Natural killer cell (primary cell): Measurements from ENCODE around the gene JADE1. TPM values are rescaled to one million over a fixed set of nuclear protein-coding genes. Genes with fewer than 3 reads are reported as not detected.

ENCODE experiments used
- ATAC-seq, 3 donors: fragments of 150-1000 bp in 2 of 3; fragments of 200-7000 bp in 1 of 3; cut with Tn5 transposase; 1 replicate in 1 of 3; 2 replicates in 2 of 3; pipeline ENCODE4 v1.10.0; 2021; ENCODE audit warnings: mild to moderate bottlenecking in 2 of 3, moderate library complexity in 2 of 3
- DNase-seq, 2 donors: peaks; one replicate each; pipeline versions ENCODE4 v3.0.0 to v3.0.0-alpha.2; 2013 to 2021; ENCODE audit warnings: mixed read lengths in 1 of 2
- H3K27ac ChIP-seq: one replicate; pipeline ENCODE4 v1.5.1; 2013; ENCODE audit warnings: mild to moderate bottlenecking, low read length
- H3K27me3 ChIP-seq: one replicate; pipeline ENCODE4 v1.6.1; 2013; ENCODE audit warnings: low read length; ENCODE audit not compliant: control insufficient read depth, insufficient read depth
- H3K36me3 ChIP-seq: one replicate; pipeline ENCODE4 v1.6.1; 2013; ENCODE audit warnings: low read length; ENCODE audit not compliant: control insufficient read depth, insufficient read depth
- H3K4me1 ChIP-seq: one replicate; pipeline ENCODE4 v1.6.1; 2013; ENCODE audit warnings: low read length; ENCODE audit not compliant: control insufficient read depth, insufficient read depth
- H3K4me3 ChIP-seq: one replicate; pipeline ENCODE4 v1.5.1; 2013; ENCODE audit warnings: low read length
- H3K9me3 ChIP-seq: one replicate; pipeline ENCODE4 v1.6.1; 2013; ENCODE audit warnings: low read length; ENCODE audit not compliant: control insufficient read depth, insufficient read depth
- H3K27ac Mint-ChIP-seq, 2 donors: one replicate each; pipeline ENCODE4 v1.8.0; 2022; ENCODE audit warnings: mild to moderate bottlenecking in 2 of 2, mixed read lengths in 2 of 2, moderate library complexity in 1 of 2
- H3K27me3 Mint-ChIP-seq, 2 donors: one replicate each; pipeline ENCODE4 v1.8.0; 2022; ENCODE audit warnings: low read depth in 2 of 2, mixed read lengths in 2 of 2
- H3K36me3 Mint-ChIP-seq: one replicate; pipeline ENCODE4 v1.8.0; 2022; ENCODE audit warnings: mixed read lengths
- H3K4me1 Mint-ChIP-seq, 2 donors: one replicate each; pipeline ENCODE4 v1.8.0; 2022; ENCODE audit warnings: mixed read lengths in 2 of 2
- H3K4me3 Mint-ChIP-seq: one replicate; pipeline ENCODE4 v1.8.0; 2022; ENCODE audit warnings: mild to moderate bottlenecking, moderate library complexity, mixed read lengths
- H3K9me3 Mint-ChIP-seq, 2 donors: one replicate each; pipeline ENCODE4 v1.8.0; 2022; ENCODE audit warnings: mixed read lengths in 2 of 2
- CTCF ChIP-seq: fragments of 200-600 bp; IDR thresholded peaks from one replicate; pipeline ENCODE4 v1.8.0; 2022; ENCODE audit warnings: antibody characterized with exemption
- WGBS: methylation state at CpG from one replicate; pipeline ENCODE4 v1.1.7; 2013; ENCODE audit warnings: missing lambda C conversion rate; ENCODE audit not compliant: insufficient coverage; 5-methylcytosine and 5-hydroxymethylcytosine counted together
- intact Hi-C: fragments of 100-400 bp; cut with micrococcal nuclease; formaldehyde crosslinking; loops from one replicate; pipeline ENCODE4 v1.14.2; 2022
- total RNA-seq, 4 donors: library from RNA; stranded (reverse); fragments of 120-200 nt in 1 of 4; gene quantifications; one replicate each; pipeline versions ENCODE4 v1.2.3 to v1.2.4, GENCODE V29; 2013 to 2022

Gene JADE1
- total RNA-seq, 3 donors from 2014 or later (not counting 1 experiment from before 2014, with no cell fraction given), result 48.9 to 55.8 (median 52.7) TPM

GRCh38 chr4:128830906-128831503 lies 21.5 kb downstream of the JADE1 start:
- H3K36me3 Mint-ChIP-seq, result no peaks in the 10 kb centered on the region
- ATAC-seq (peak in 2 of 3 donors; percentile 61 to 72), DNase-seq (no peak)
- H3K4me1 Mint-ChIP-seq, result peaks cover 70 to 72% of the 10 kb centered on the region in 2 donors
- Histone ChIP-seq H3K4me3 (no peak overlapping the region), H3K4me1 (peaks cover 16% of the 10 kb centered on the region), H3K27me3 (no peaks in the 10 kb centered on the region), H3K9me3 (no peaks in the 10 kb centered on the region), H3K36me3 (peaks cover 25% of the 10 kb centered on the region), H3K27ac (no peak overlapping the region)
- no peaks in the 10 kb centered on the region for H3K9me3 Mint-ChIP-seq
- H3K27me3 Mint-ChIP-seq, result no peaks in the 10 kb centered on the region
- H3K4me3 Mint-ChIP-seq, result no peak overlapping the region
- intact Hi-C loops, result no loop called here
- WGBS, result 68% methylated on average over 2 of the region's 5 CpGs
- peak overlapping the region; percentile 47 to 80 for H3K27ac Mint-ChIP-seq
- TF ChIP-seq CTCF, result no peak

GRCh38 chr4:128831531-128832242 lies 22.2 kb downstream of the JADE1 start:
- DNase-seq (no peak), ATAC-seq (no peak)
- H3K36me3 Mint-ChIP-seq, result no peaks in the 10 kb centered on the region
- Histone ChIP-seq H3K36me3 (peaks cover 26% of the 10 kb centered on the region), H3K27me3 (no peaks in the 10 kb centered on the region), H3K9me3 (no peaks in the 10 kb centered on the region), H3K4me1 (peaks cover 11% of the 10 kb centered on the region), H3K4me3 (no peak overlapping the region), H3K27ac (no peak overlapping the region)
- peak overlapping the region; percentile 22 to 80 for H3K27ac Mint-ChIP-seq
- no peaks in the 10 kb centered on the region for H3K9me3 Mint-ChIP-seq
- no peaks in the 10 kb centered on the region for H3K27me3 Mint-ChIP-seq
- TF ChIP-seq CTCF, result no peak
- H3K4me3 Mint-ChIP-seq, result no peak overlapping the region
- 86% methylated on average over 8 of the region's 8 CpGs for WGBS
- intact Hi-C loops, result no loop called here
- H3K4me1 Mint-ChIP-seq, result peaks cover 67 to 70% of the 10 kb centered on the region in 2 donors

GRCh38 chr4:128832243-128832625 lies 22.7 kb downstream of the JADE1 start:
- Histone ChIP-seq H3K27me3 (no peaks in the 10 kb centered on the region), H3K27ac (no peak overlapping the region), H3K9me3 (no peaks in the 10 kb centered on the region), H3K4me3 (no peak overlapping the region), H3K4me1 (peaks cover 8% of the 10 kb centered on the region), H3K36me3 (peaks cover 26% of the 10 kb centered on the region)
- peak overlapping the region; percentile 22 to 30 for H3K27ac Mint-ChIP-seq
- H3K27me3 Mint-ChIP-seq, result no peaks in the 10 kb centered on the region
- DNase-seq (no peak), ATAC-seq (no peak)
- no peaks in the 10 kb centered on the region for H3K36me3 Mint-ChIP-seq
- no peaks in the 10 kb centered on the region for H3K9me3 Mint-ChIP-seq
- 100% methylated on average over 1 of the region's 2 CpGs for WGBS
- no peak overlapping the region for H3K4me3 Mint-ChIP-seq
- peaks cover 67 to 70% of the 10 kb centered on the region in 2 donors for H3K4me1 Mint-ChIP-seq
- intact Hi-C loops, result no loop called here
- no peak for TF ChIP-seq CTCF
